Measurements from ENCODE around the gene FRMD8. TPM values are rescaled to one million over a fixed set of nuclear protein-coding genes. Genes with fewer than 3 reads are reported as not detected.
A peak's percentile ranks its signal among the peaks of the same experiment; 100 is the strongest.

Gene FRMD8
- total and polyA plus RNA-seq, 2 of the 8 experiments (the other 6 are each of a cell fraction or from before 2014, with no cell fraction given) = 15.0 to 19.2 TPM

DNA sequence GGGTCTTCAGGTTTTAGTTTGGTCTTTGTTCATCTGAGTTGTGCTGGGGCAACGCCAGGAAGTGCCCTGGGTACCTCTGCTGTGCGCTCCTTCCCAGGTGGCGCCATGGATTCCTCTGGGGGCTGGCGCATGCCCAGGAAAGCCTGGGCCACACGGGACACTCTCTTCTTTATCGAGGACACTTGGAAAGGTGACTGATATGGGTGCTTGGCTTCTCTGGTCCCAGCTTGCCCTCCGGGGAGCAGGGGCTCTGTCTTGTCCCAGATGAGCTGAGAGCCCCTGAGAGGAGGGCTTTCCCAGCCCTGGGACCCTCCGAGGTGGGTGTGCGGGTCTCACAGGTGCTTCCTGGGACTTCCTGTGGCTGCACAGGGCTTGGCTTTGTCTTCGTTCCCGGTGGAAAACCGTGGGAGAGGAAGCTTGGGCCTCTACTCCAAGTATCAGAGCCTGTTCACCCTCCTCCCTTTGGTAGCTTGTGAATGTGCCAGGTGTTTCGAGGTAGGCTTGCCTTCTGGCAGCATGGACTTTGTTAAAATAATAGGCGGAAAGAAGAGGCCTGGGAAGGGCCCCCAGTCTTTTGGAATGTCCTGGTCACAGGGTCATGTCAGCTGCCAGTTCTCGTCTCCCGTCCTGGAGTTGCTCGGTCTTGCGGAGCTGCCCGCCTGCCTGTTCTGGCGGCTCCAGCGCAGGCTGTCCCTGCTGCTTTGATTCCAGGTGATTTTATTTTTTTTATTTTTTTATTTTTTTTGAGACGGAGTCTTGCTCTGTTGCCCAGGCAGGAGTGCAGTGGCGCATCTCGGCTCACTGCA lies 26.0 kb downstream of the FRMD8 start:
- ChIA-PET POLR2A (ENCODE audit: partially characterized antibody) (interaction anchor here (0.7 to 20.8 kb wide), 7 partner anchors 8 to 1143 kb away, joined by 3 to 826 read pairs (median 9); partner anchors contain the start of genes MALAT1 and NEAT1), CTCF (ENCODE audit: partially characterized antibody) (interaction anchor here (0.6 to 22.8 kb wide), 9 partner anchors 11 to 588 kb away, joined by 3 to 430 read pairs (median 4); partner anchors contain the start of gene FRMD8)
- no peak overlapping the region for H2BK12ac ChIP-seq (ENCODE audit: low read depth, low read length)
- DNase-seq (ENCODE audit: low read depth in 1 of 2, low spot score in 2 of 2) = no peak
- no peak overlapping the region for H4K91ac ChIP-seq (replicated peaks; ENCODE audit: insufficient read length, low read length)
- no peak overlapping the region for H2BK20ac ChIP-seq (ENCODE audit: low read length)
- H3K56ac ChIP-seq (replicated peaks; ENCODE audit: insufficient read length, low read depth, low read length) = no peak overlapping the region
- H2BK15ac ChIP-seq (ENCODE audit: low read length) = no peak overlapping the region
- no peak overlapping the region for H4K5ac ChIP-seq (ENCODE audit: insufficient read length, low read depth, low read length)
- TF ChIP-seq CREB1 (IDR thresholded peaks at IDR 0.05) (no peak), SUZ12 (IDR thresholded peaks at IDR 0.05; ENCODE audit: low read length) (no peak), RAD21 (IDR thresholded peaks at IDR 0.05 in 1 of 2, conservative IDR thresholded peaks at IDR 0.05 in 1 of 2; ENCODE audit: low read depth in 2 of 2, low read length in 2 of 2) (no peak), CBX5 (IDR thresholded peaks at IDR 0.05; ENCODE audit: low read depth, low read length) (no peak)
- H3K27ac ChIP-seq (ENCODE audit: low read depth, low read length) = no peak overlapping the region
- H4K8ac ChIP-seq (ENCODE audit: extremely low read depth, insufficient read depth, low read length) = 0 out of 2 replicates have a peak overlapping the region, but pooled peaks have one; percentile 35
- no peaks in the 10 kb centered on the region for H3K27me3 ChIP-seq (replicated peaks in 1 of 4; ENCODE audit: control insufficient read depth in 3 of 4, extremely low read depth in 1 of 4, insufficient read depth in 3 of 4, low read length in 3 of 4)
- peaks cover 0 to 13% (median 5%) of the 10 kb centered on the region in 4 experiments; a peak in 5 of 7 replicates for H3K4me1 ChIP-seq (replicated peaks in 1 of 4; ENCODE audit: control insufficient read depth in 3 of 4, insufficient read depth in 4 of 4, low read length in 3 of 4)
- H3K79me2 ChIP-seq (ENCODE audit: control insufficient read depth in 1 of 2, insufficient read depth in 2 of 2, low read length in 2 of 2) = no peaks in the 10 kb centered on the region
- H3K9me3 ChIP-seq (ENCODE audit: insufficient read depth in 2 of 2, low read depth in 1 of 2, low read length in 1 of 2) = no peaks in the 10 kb centered on the region
- H3K4ac ChIP-seq (replicated peaks; ENCODE audit: insufficient read length, low read depth, low read length) = no peak overlapping the region
- H3K14ac ChIP-seq (ENCODE audit: insufficient read length) = no peak overlapping the region
- no peak overlapping the region for H3K18ac ChIP-seq (ENCODE audit: extremely low read depth, low read length)
- H3K36me3 ChIP-seq (ENCODE audit: control insufficient read depth in 2 of 4, insufficient read depth in 4 of 4, low read length in 3 of 4) = peaks cover 0 to 6% (median 3%) of the 10 kb centered on the region in 4 experiments; a peak in 1 of 8 replicates
- H3K4me3 ChIP-seq (ENCODE audit: extremely low read depth in 1 of 4, insufficient read depth in 2 of 4, low read depth in 3 of 4, low read length in 4 of 4) = no peak overlapping the region
- FAIRE-seq = no peak
- no peak overlapping the region for H3K23ac ChIP-seq (ENCODE audit: insufficient read length)
- H3K4me2 ChIP-seq (ENCODE audit: insufficient read depth in 1 of 2, low read depth in 2 of 2, low read length in 2 of 2) = no peak overlapping the region
- H3K79me1 ChIP-seq (ENCODE audit: low read depth, low read length) = no peaks in the 10 kb centered on the region
- WGBS, 2 experiments (ENCODE audit: extremely low coverage in 1 of 2, insufficient coverage in 1 of 2, insufficient read length in 1 of 2, insufficient replicate concordance in 2 of 2, low coverage in 1 of 2, low lambda C conversion rate in 2 of 2, missing lambda C conversion rate in 1 of 2) = 90% methylated on average over 21 of the region's 24 CpGs; no CpG with 5 or more reads in 1 of the 2 experiments
- H3K23me2 ChIP-seq (ENCODE audit: low read depth, low read length) = no peaks in the 10 kb centered on the region
- peaks cover 0 to 8% of the 10 kb centered on the region in 2 experiments for H4K20me1 ChIP-seq (replicated peaks in 1 of 2; ENCODE audit: control insufficient read depth in 1 of 2, insufficient read depth in 2 of 2, low read length in 2 of 2)
- H3K9ac ChIP-seq (replicated peaks in 1 of 4; ENCODE audit: extremely low read depth in 1 of 4, low read depth in 3 of 4, low read length in 3 of 4) = no peak overlapping the region
- no peak overlapping the region for H2BK5ac ChIP-seq (ENCODE audit: low read depth, low read length)
- H2BK120ac ChIP-seq (replicated peaks; ENCODE audit: low read depth, low read length) = no peak overlapping the region
- H2AFZ ChIP-seq (ENCODE audit: low read length) = no peak overlapping the region
- H2AK5ac ChIP-seq (ENCODE audit: low read depth, low read length) = no peak overlapping the region

All from H1 (cell line).